Measurements from ENCODE around the gene JMJD1C.

JMJD1C gene

GRCh38 chr10:63415640-63416244 lies 50.0 kb downstream of the JMJD1C start:
- no peak overlapping the region for H3K27ac ChIP-seq (ENCODE audit: low read length, poor library complexity, severe bottlenecking)
- H2AFZ ChIP-seq (ENCODE audit: low read depth, low read length), result no peak overlapping the region
- H3K23ac ChIP-seq (ENCODE audit: low read length in 2 of 2), result no peak overlapping the region
- peak; percentile 18 for DNase-seq
- no peak overlapping the region for H3K4me2 ChIP-seq (ENCODE audit: low read length, poor library complexity, severe bottlenecking)
- no peak overlapping the region for H4K91ac ChIP-seq (ENCODE audit: low read length)
- no peak overlapping the region for H3K18ac ChIP-seq (ENCODE audit: low read depth in 1 of 2, low read length in 2 of 2)
- H3K27me3 ChIP-seq (ENCODE audit: control insufficient read depth in 1 of 2, insufficient read depth in 1 of 2, low read length in 2 of 2), result no peaks in the 10 kb centered on the region
- no peaks in the 10 kb centered on the region for H3K36me3 ChIP-seq (ENCODE audit: control insufficient read depth in 1 of 2, insufficient read depth in 2 of 2, low read depth in 1 of 2, low read length in 2 of 2)
- H2BK15ac ChIP-seq (ENCODE audit: low read depth, poor library complexity, severe bottlenecking), result no peak overlapping the region
- peak overlapping the region; percentile 65 for H3K9ac ChIP-seq (ENCODE audit: low read length)
- H2BK12ac ChIP-seq (ENCODE audit: low read length in 2 of 2), result no peak overlapping the region
- no peak overlapping the region for H3K14ac ChIP-seq (ENCODE audit: low read length in 2 of 2)
- 73% methylated on average over 3 of the region's 5 CpGs for whole genome bisulfite sequencing
- no peak overlapping the region for H2AK5ac ChIP-seq (ENCODE audit: low read length, severe bottlenecking)
- peaks cover 4% of the 10 kb centered on the region for H3K79me1 ChIP-seq (replicated peaks; ENCODE audit: low read length, poor library complexity, severe bottlenecking)
- H3K9me3 ChIP-seq (ENCODE audit: control insufficient read depth, low read length), result no peaks in the 10 kb centered on the region
- no peaks in the 10 kb centered on the region for H3K4me1 ChIP-seq (ENCODE audit: control insufficient read depth, insufficient read depth, low read depth, low read length)
- no peak overlapping the region for H2BK120ac ChIP-seq (ENCODE audit: low read depth, low read length)
- H2BK5ac ChIP-seq (ENCODE audit: low read depth, low read length, poor library complexity, severe bottlenecking), result no peak overlapping the region
- H3K4ac ChIP-seq (ENCODE audit: low read depth in 1 of 2, low read length in 2 of 2), result no peak overlapping the region
- H4K8ac ChIP-seq (ENCODE audit: low read length), result no peak overlapping the region
- H3K4me3 ChIP-seq (ENCODE audit: insufficient read depth in 1 of 2, low read depth in 1 of 2, low read length in 2 of 2), result peak overlapping the region in 1 of 2 experiments; percentile 59

GRCh38 chr10:63414481-63415260 lies 51.1 kb downstream of the JMJD1C start:
- H3K14ac ChIP-seq (ENCODE audit: low read length in 2 of 2), result no peak overlapping the region
- no peak overlapping the region for H2BK15ac ChIP-seq (ENCODE audit: low read depth, poor library complexity, severe bottlenecking)
- no peak overlapping the region for H2BK5ac ChIP-seq (ENCODE audit: low read depth, low read length, poor library complexity, severe bottlenecking)
- H3K36me3 ChIP-seq (ENCODE audit: control insufficient read depth in 1 of 2, insufficient read depth in 2 of 2, low read depth in 1 of 2, low read length in 2 of 2), result no peaks in the 10 kb centered on the region
- peak overlapping the region; percentile 65 for H3K9ac ChIP-seq (ENCODE audit: low read length)
- no peaks in the 10 kb centered on the region for H3K27me3 ChIP-seq (ENCODE audit: control insufficient read depth in 1 of 2, insufficient read depth in 1 of 2, low read length in 2 of 2)
- H3K4ac ChIP-seq (ENCODE audit: low read depth in 1 of 2, low read length in 2 of 2), result no peak overlapping the region
- no peak overlapping the region for H2AK5ac ChIP-seq (ENCODE audit: low read length, severe bottlenecking)
- no peaks in the 10 kb centered on the region for H3K9me3 ChIP-seq (ENCODE audit: control insufficient read depth, low read length)
- H3K79me1 ChIP-seq (replicated peaks; ENCODE audit: low read length, poor library complexity, severe bottlenecking), result peaks cover 3% of the 10 kb centered on the region
- 60% methylated on average over 4 of the region's 7 CpGs for WGBS
- H3K27ac ChIP-seq (ENCODE audit: low read length, poor library complexity, severe bottlenecking), result no peak overlapping the region
- DNase-seq, result peak; percentile 38
- H3K23ac ChIP-seq (ENCODE audit: low read length in 2 of 2), result no peak overlapping the region
- H3K18ac ChIP-seq (ENCODE audit: low read depth in 1 of 2, low read length in 2 of 2), result no peak overlapping the region
- H3K4me2 ChIP-seq (ENCODE audit: low read length, poor library complexity, severe bottlenecking), result no peak overlapping the region
- H4K91ac ChIP-seq (ENCODE audit: low read length), result peak overlapping the region; percentile 27
- H3K4me3 ChIP-seq (ENCODE audit: insufficient read depth in 1 of 2, low read depth in 1 of 2, low read length in 2 of 2), result no peak overlapping the region
- H2BK12ac ChIP-seq (ENCODE audit: low read length in 2 of 2), result peak overlapping the region in 1 of 2 experiments; percentile 39
- H3K4me1 ChIP-seq (ENCODE audit: control insufficient read depth, insufficient read depth, low read depth, low read length), result no peaks in the 10 kb centered on the region
- no peak overlapping the region for H2AFZ ChIP-seq (ENCODE audit: low read depth, low read length)
- H4K8ac ChIP-seq (ENCODE audit: low read length), result no peak overlapping the region
- peak overlapping the region; percentile 34 for H2BK120ac ChIP-seq (ENCODE audit: low read depth, low read length)

GRCh38 chr10:63413429-63413828 lies 52.3 kb downstream of the JMJD1C start:
- H3K23ac ChIP-seq (ENCODE audit: low read length in 2 of 2), result no peak overlapping the region
- H4K91ac ChIP-seq (ENCODE audit: low read length), result no peak overlapping the region
- no peak overlapping the region for H3K4ac ChIP-seq (ENCODE audit: low read depth in 1 of 2, low read length in 2 of 2)
- no peak overlapping the region for H2BK15ac ChIP-seq (ENCODE audit: low read depth, poor library complexity, severe bottlenecking)
- WGBS, result no CpG with 5 or more reads among the region's 3 CpGs
- H4K8ac ChIP-seq (ENCODE audit: low read length), result no peak overlapping the region
- no peaks in the 10 kb centered on the region for H3K36me3 ChIP-seq (ENCODE audit: control insufficient read depth in 1 of 2, insufficient read depth in 2 of 2, low read depth in 1 of 2, low read length in 2 of 2)
- H2BK120ac ChIP-seq (ENCODE audit: low read depth, low read length), result no peak overlapping the region
- H3K79me1 ChIP-seq (replicated peaks; ENCODE audit: low read length, poor library complexity, severe bottlenecking), result no peaks in the 10 kb centered on the region
- H3K9ac ChIP-seq (ENCODE audit: low read length), result no peak overlapping the region
- no peak overlapping the region for H2AFZ ChIP-seq (ENCODE audit: low read depth, low read length)
- H3K14ac ChIP-seq (ENCODE audit: low read length in 2 of 2), result no peak overlapping the region
- no peak for DNase-seq
- no peak overlapping the region for H2BK12ac ChIP-seq (ENCODE audit: low read length in 2 of 2)
- no peaks in the 10 kb centered on the region for H3K4me1 ChIP-seq (ENCODE audit: control insufficient read depth, insufficient read depth, low read depth, low read length)
- H3K27ac ChIP-seq (ENCODE audit: low read length, poor library complexity, severe bottlenecking), result no peak overlapping the region
- H3K4me3 ChIP-seq (ENCODE audit: insufficient read depth in 1 of 2, low read depth in 1 of 2, low read length in 2 of 2), result no peak overlapping the region
- no peak overlapping the region for H2AK5ac ChIP-seq (ENCODE audit: low read length, severe bottlenecking)
- no peaks in the 10 kb centered on the region for H3K27me3 ChIP-seq (ENCODE audit: control insufficient read depth in 1 of 2, insufficient read depth in 1 of 2, low read length in 2 of 2)
- no peak overlapping the region for H2BK5ac ChIP-seq (ENCODE audit: low read depth, low read length, poor library complexity, severe bottlenecking)
- no peaks in the 10 kb centered on the region for H3K9me3 ChIP-seq (ENCODE audit: control insufficient read depth, low read length)
- no peak overlapping the region for H3K4me2 ChIP-seq (ENCODE audit: low read length, poor library complexity, severe bottlenecking)
- no peak overlapping the region for H3K18ac ChIP-seq (ENCODE audit: low read depth in 1 of 2, low read length in 2 of 2)

- no peaks in the 10 kb centered on the region for H3K36me3 ChIP-seq (ENCODE audit: control insufficient read depth in 1 of 2, insufficient read depth in 2 of 2, low read depth in 1 of 2, low read length in 2 of 2)
- H2BK5ac ChIP-seq (ENCODE audit: low read depth, low read length, poor library complexity, severe bottlenecking), result no peak overlapping the region
- no peak overlapping the region for H3K4me2 ChIP-seq (ENCODE audit: low read length, poor library complexity, severe bottlenecking)
- no peaks in the 10 kb centered on the region for H3K79me1 ChIP-seq (replicated peaks; ENCODE audit: low read length, poor library complexity, severe bottlenecking)
- no peak overlapping the region for H2BK15ac ChIP-seq (ENCODE audit: low read depth, poor library complexity, severe bottlenecking)
- H3K27me3 ChIP-seq (ENCODE audit: control insufficient read depth in 1 of 2, insufficient read depth in 1 of 2, low read length in 2 of 2), result no peaks in the 10 kb centered on the region
- H3K27ac ChIP-seq (ENCODE audit: low read length, poor library complexity, severe bottlenecking), result no peak overlapping the region
- H3K18ac ChIP-seq (ENCODE audit: low read depth in 1 of 2, low read length in 2 of 2), result no peak overlapping the region
- H3K9ac ChIP-seq (ENCODE audit: low read length), result no peak overlapping the region
- H3K4me1 ChIP-seq (ENCODE audit: control insufficient read depth, insufficient read depth, low read depth, low read length), result no peaks in the 10 kb centered on the region
- WGBS, result 100% methylated on average over 3 of the region's 5 CpGs
- no peak overlapping the region for H2BK120ac ChIP-seq (ENCODE audit: low read depth, low read length)
- no peaks in the 10 kb centered on the region for H3K9me3 ChIP-seq (ENCODE audit: control insufficient read depth, low read length)
- H4K8ac ChIP-seq (ENCODE audit: low read length), result no peak overlapping the region
- no peak overlapping the region for H3K4me3 ChIP-seq (ENCODE audit: insufficient read depth in 1 of 2, low read depth in 1 of 2, low read length in 2 of 2)
- H3K23ac ChIP-seq (ENCODE audit: low read length in 2 of 2), result no peak overlapping the region
- no peak for DNase-seq
- H2BK12ac ChIP-seq (ENCODE audit: low read length in 2 of 2), result no peak overlapping the region
- H4K91ac ChIP-seq (ENCODE audit: low read length), result no peak overlapping the region
- H2AK5ac ChIP-seq (ENCODE audit: low read length, severe bottlenecking), result no peak overlapping the region
- no peak overlapping the region for H3K4ac ChIP-seq (ENCODE audit: low read depth in 1 of 2, low read length in 2 of 2)
- no peak overlapping the region for H2AFZ ChIP-seq (ENCODE audit: low read depth, low read length)
- no peak overlapping the region for H3K14ac ChIP-seq (ENCODE audit: low read length in 2 of 2)
These were observed 53.5 kb downstream of the JMJD1C start for GRCh38 chr10:63412304-63412703.
